Skeletal muscle satellite cell (primary cell): Measurements from ENCODE around the gene PTPN1.

ENCODE experiments used
- H3K27me3 ChIP-seq: 2 replicates; pipeline ENCODE4 v1.7.0; 2013; ENCODE audit warnings: low read length; ENCODE audit not compliant: control insufficient read depth, insufficient read depth
- H3K36me3 ChIP-seq: 2 replicates; pipeline ENCODE4 v1.7.0; 2013; ENCODE audit warnings: mild to moderate bottlenecking, control low read depth, low read length; ENCODE audit not compliant: insufficient read depth
- H3K4me1 ChIP-seq: 2 replicates; pipeline ENCODE4 v1.7.0; 2013; ENCODE audit warnings: low read length; ENCODE audit not compliant: control insufficient read depth, insufficient read depth
- H3K4me2 ChIP-seq: 2 replicates; pipeline ENCODE4 v1.7.0; 2013; ENCODE audit warnings: mild to moderate bottlenecking, low read length
- H3K4me3 ChIP-seq: 2 replicates; pipeline ENCODE4 v1.7.0; 2013; ENCODE audit warnings: low read length
- H3K9ac ChIP-seq: 2 replicates; pipeline ENCODE4 v1.7.0; 2013; ENCODE audit warnings: mild to moderate bottlenecking, low read depth, low read length, moderate library complexity
- H3K9me3 ChIP-seq: replicated peaks from 2 replicates; pipeline ENCODE4 v1.7.0; 2013; ENCODE audit warnings: mild to moderate bottlenecking, control low read depth, low read length

PTPN1 gene

GRCh38 chr20:50540620-50541605, 30.7 kb downstream of the PTPN1 start:
- H3K36me3 ChIP-seq: peaks cover 10% of the 10 kb centered on the region
- no peaks in the 10 kb centered on the region for H3K9me3 ChIP-seq
- H3K27me3 ChIP-seq: no peaks in the 10 kb centered on the region
- H3K4me1 ChIP-seq: peaks cover 34% of the 10 kb centered on the region
- peak overlapping the region; percentile 69 for H3K4me2 ChIP-seq
- peak overlapping the region; percentile 57 for H3K4me3 ChIP-seq
- peak overlapping the region; percentile 43 for H3K9ac ChIP-seq

GRCh38 chr20:50541606-50542041, 31.4 kb downstream of the PTPN1 start:
- peaks cover 10% of the 10 kb centered on the region for H3K36me3 ChIP-seq
- peak overlapping the region; percentile 69 for H3K4me2 ChIP-seq
- H3K4me3 ChIP-seq: peak overlapping the region; percentile 12
- H3K4me1 ChIP-seq: peaks cover 34% of the 10 kb centered on the region
- no peaks in the 10 kb centered on the region for H3K9me3 ChIP-seq
- peak overlapping the region; percentile 9 for H3K9ac ChIP-seq
- H3K27me3 ChIP-seq: no peaks in the 10 kb centered on the region

- Histone ChIP-seq H3K9me3 (no peaks in the 10 kb centered on the region), H3K36me3 (peaks cover 11% of the 10 kb centered on the region), H3K27me3 (no peaks in the 10 kb centered on the region), H3K4me1 (peaks cover 35% of the 10 kb centered on the region), H3K9ac (no peak overlapping the region), H3K4me3 (no peak overlapping the region), H3K4me2 (no peak overlapping the region)
These were observed 33.1 kb downstream of the PTPN1 start for GRCh38 chr20:50543326-50543725.

GRCh38 chr20:50545126-50545525, 34.9 kb downstream of the PTPN1 start:
- Histone ChIP-seq H3K27me3 (no peaks in the 10 kb centered on the region), H3K4me2 (no peak overlapping the region), H3K9ac (no peak overlapping the region), H3K9me3 (no peaks in the 10 kb centered on the region), H3K4me3 (no peak overlapping the region), H3K4me1 (peaks cover 31% of the 10 kb centered on the region), H3K36me3 (peaks cover 18% of the 10 kb centered on the region)

- H3K4me2 ChIP-seq: peak overlapping the region; percentile 60
- H3K4me1 ChIP-seq: peaks cover 15% of the 10 kb centered on the region
- H3K9me3 ChIP-seq: no peaks in the 10 kb centered on the region
These were observed 36.6 kb downstream of the PTPN1 start for GRCh38 chr20:50546729-50547314.

GRCh38 chr20:50547964-50548363, 37.8 kb downstream of the PTPN1 start:
- H3K9me3 ChIP-seq: no peaks in the 10 kb centered on the region
- no peaks in the 10 kb centered on the region for H3K27me3 ChIP-seq
- peaks cover 15% of the 10 kb centered on the region for H3K36me3 ChIP-seq
- no peak overlapping the region for H3K4me2 ChIP-seq
- H3K4me3 ChIP-seq: no peak overlapping the region
- no peak overlapping the region for H3K9ac ChIP-seq
- peaks cover 8% of the 10 kb centered on the region for H3K4me1 ChIP-seq

More at GRCh38 chr20:50546729-50547314, 36.6 kb downstream of the PTPN1 start:
- H3K27me3 ChIP-seq: no peaks in the 10 kb centered on the region
- peak overlapping the region; percentile 29 for H3K9ac ChIP-seq
- H3K4me3 ChIP-seq: peak overlapping the region; percentile 41
- peaks cover 11% of the 10 kb centered on the region for H3K36me3 ChIP-seq

GRCh38 chr20:50548396-50548795, 38.2 kb downstream of the PTPN1 start:
- peaks cover 19% of the 10 kb centered on the region for H3K36me3 ChIP-seq
- H3K9me3 ChIP-seq: no peaks in the 10 kb centered on the region

GRCh38 chr20:50550531-50550930, 40.3 kb downstream of the PTPN1 start:
- Histone ChIP-seq H3K27me3 (no peaks in the 10 kb centered on the region), H3K4me2 (no peak overlapping the region), H3K36me3 (peaks cover 24% of the 10 kb centered on the region), H3K9ac (no peak overlapping the region), H3K9me3 (no peaks in the 10 kb centered on the region), H3K4me1 (peaks cover 6% of the 10 kb centered on the region), H3K4me3 (no peak overlapping the region)

More at GRCh38 chr20:50548396-50548795, 38.2 kb downstream of the PTPN1 start:
- H3K27me3 ChIP-seq: no peaks in the 10 kb centered on the region
- no peak overlapping the region for H3K4me3 ChIP-seq
- H3K4me2 ChIP-seq: no peak overlapping the region
- H3K9ac ChIP-seq: no peak overlapping the region
- H3K4me1 ChIP-seq: peaks cover 7% of the 10 kb centered on the region

GRCh38 chr20:50551288-50551687, 41.1 kb downstream of the PTPN1 start:
- Histone ChIP-seq H3K4me2 (no peak overlapping the region), H3K36me3 (peaks cover 24% of the 10 kb centered on the region), H3K9me3 (no peaks in the 10 kb centered on the region), H3K4me3 (no peak overlapping the region), H3K4me1 (peaks cover 4% of the 10 kb centered on the region), H3K9ac (no peak overlapping the region), H3K27me3 (no peaks in the 10 kb centered on the region)

GRCh38 chr20:50552979-50553378, 42.8 kb downstream of the PTPN1 start:
- Histone ChIP-seq H3K36me3 (peaks cover 29% of the 10 kb centered on the region), H3K4me1 (peaks cover 3% of the 10 kb centered on the region)

GRCh38 chr20:50554694-50555579, 44.8 kb downstream of the PTPN1 start:
- Histone ChIP-seq H3K9me3 (no peaks in the 10 kb centered on the region), H3K9ac (no peak overlapping the region), H3K4me2 (no peak overlapping the region), H3K4me3 (no peak overlapping the region), H3K27me3 (no peaks in the 10 kb centered on the region), H3K4me1 (peaks cover 12% of the 10 kb centered on the region), H3K36me3 (peaks cover 22% of the 10 kb centered on the region)

More at GRCh38 chr20:50552979-50553378, 42.8 kb downstream of the PTPN1 start:
- no peak overlapping the region for H3K4me2 ChIP-seq
- no peak overlapping the region for H3K9ac ChIP-seq
- H3K4me3 ChIP-seq: no peak overlapping the region
- no peaks in the 10 kb centered on the region for H3K27me3 ChIP-seq
- no peaks in the 10 kb centered on the region for H3K9me3 ChIP-seq
